Activated naive CD8-positive, alpha-beta T cell treated with anti-CD3 and anti-CD28 coated beads, Interleukin-2, amount 10 ng/mL, durations not matched to agents 7 days and 5 days (primary cell): ENCODE data around the gene SVIL. TPM values are rescaled to one million over a fixed set of nuclear protein-coding genes. Genes with fewer than 3 reads are reported as not detected.
A peak's percentile ranks its signal among the peaks of the same experiment; 100 is the strongest.

Experiments
- ATAC-seq: fragments of 150-1000 bp; cut with Tn5 transposase; one replicate; pipeline ENCODE4 v1.10.0; 2021; ENCODE audit warnings: low read depth, moderate library complexity
- POLR2A ChIA-PET: fragments of 350-600 bp; sonication (Branson Sonifier 250); formaldehyde crosslinking; loops from one replicate; lab custom pipeline; 2021; ENCODE audit warnings: antibody characterized with exemption; lab: Charles Lee
- DNase-seq: peaks from one replicate; pipeline ENCODE4 v3.0.0; 2021
- H3K27ac Mint-ChIP-seq: one replicate; pipeline ENCODE4 v1.8.0; 2022; ENCODE audit warnings: mild to moderate bottlenecking, mixed read lengths
- H3K27me3 Mint-ChIP-seq: one replicate; pipeline ENCODE4 v1.8.0; 2022; ENCODE audit warnings: mild to moderate bottlenecking, moderate library complexity, mixed read lengths
- H3K36me3 Mint-ChIP-seq: one replicate; pipeline ENCODE4 v1.8.0; 2021; ENCODE audit warnings: mild to moderate bottlenecking, mixed read lengths
- H3K4me1 Mint-ChIP-seq: one replicate; pipeline ENCODE4 v1.8.0; 2021; ENCODE audit warnings: mixed read lengths
- H3K4me3 Mint-ChIP-seq: one replicate; pipeline ENCODE4 v1.8.0; 2022; ENCODE audit warnings: mild to moderate bottlenecking, moderate library complexity, mixed read lengths
- H3K9me3 Mint-ChIP-seq: one replicate; pipeline ENCODE4 v1.8.0; 2021; ENCODE audit warnings: mixed read lengths
- microRNA-seq: library from miRNA; unstranded; fragments of <30 nt; microRNA quantifications from one replicate; pipeline ENCODE4 v1.2.0, GENCODE V29; 2022
- total RNA-seq, 2 experiments: library from RNA; stranded (reverse); gene quantifications; one replicate each; pipeline ENCODE4 v1.2.3, GENCODE V29; 2021

The SVIL gene
- total RNA-seq, 2 experiments from 2014 or later: 8.3 to 10.3 TPM

DNA sequence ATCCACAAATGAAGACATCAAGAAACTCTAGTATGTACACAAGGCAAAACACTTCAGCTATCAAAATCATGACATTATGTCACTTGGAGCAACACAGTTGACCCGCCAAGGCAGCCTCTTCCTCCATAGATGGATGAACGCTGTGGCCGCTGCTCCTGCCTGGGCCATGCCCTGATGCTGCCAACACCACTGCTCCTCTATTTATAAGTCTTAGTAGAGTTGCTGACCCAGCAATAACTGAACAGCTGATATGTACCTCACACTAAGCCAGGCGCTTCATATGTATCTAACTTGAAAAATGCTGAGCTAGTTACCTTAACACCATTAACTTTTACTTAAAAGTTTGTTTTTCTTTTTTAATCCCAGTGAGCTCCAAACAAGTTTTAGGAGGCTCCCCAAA is 214.0 kb downstream of the SVIL start:
- H3K27me3 Mint-ChIP-seq: no peaks in the 10 kb centered on the region
- H3K9me3 Mint-ChIP-seq: peaks cover 1% of the 10 kb centered on the region
- no peak overlapping the region for H3K4me3 Mint-ChIP-seq
- no peak for DNase-seq
- ATAC-seq: no peak
- POLR2A ChIA-PET: no interaction called here
- H3K36me3 Mint-ChIP-seq: peaks cover 37% of the 10 kb centered on the region
- no peaks in the 10 kb centered on the region for H3K4me1 Mint-ChIP-seq
- no peak overlapping the region for H3K27ac Mint-ChIP-seq

DNA sequence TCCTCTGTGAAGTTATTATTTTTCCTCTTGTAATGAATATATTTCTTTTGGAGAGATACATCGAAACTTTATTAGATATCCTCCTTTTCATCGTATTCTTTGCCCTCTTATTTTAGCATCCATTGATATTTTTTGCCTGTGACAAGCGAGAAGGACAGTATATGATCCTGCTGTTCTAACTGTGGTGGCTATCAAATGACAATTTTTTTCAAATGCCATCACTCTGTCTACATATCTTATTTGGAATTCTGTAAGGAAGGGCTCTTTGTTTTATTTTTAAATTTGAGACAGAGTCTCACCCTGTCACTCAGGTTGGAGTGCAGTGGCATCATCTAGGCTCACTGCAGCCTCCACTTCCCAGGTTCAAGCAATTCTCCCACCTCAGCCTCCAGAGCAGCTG is 217.4 kb downstream of the SVIL start:
- H3K9me3 Mint-ChIP-seq: no peaks in the 10 kb centered on the region
- H3K4me3 Mint-ChIP-seq: no peak overlapping the region
- ATAC-seq: no peak
- no peak for DNase-seq
- no peaks in the 10 kb centered on the region for H3K27me3 Mint-ChIP-seq
- H3K27ac Mint-ChIP-seq: no peak overlapping the region
- H3K36me3 Mint-ChIP-seq: peaks cover 30% of the 10 kb centered on the region
- POLR2A ChIA-PET: no interaction called here
- H3K4me1 Mint-ChIP-seq: peaks cover 9% of the 10 kb centered on the region

DNA sequence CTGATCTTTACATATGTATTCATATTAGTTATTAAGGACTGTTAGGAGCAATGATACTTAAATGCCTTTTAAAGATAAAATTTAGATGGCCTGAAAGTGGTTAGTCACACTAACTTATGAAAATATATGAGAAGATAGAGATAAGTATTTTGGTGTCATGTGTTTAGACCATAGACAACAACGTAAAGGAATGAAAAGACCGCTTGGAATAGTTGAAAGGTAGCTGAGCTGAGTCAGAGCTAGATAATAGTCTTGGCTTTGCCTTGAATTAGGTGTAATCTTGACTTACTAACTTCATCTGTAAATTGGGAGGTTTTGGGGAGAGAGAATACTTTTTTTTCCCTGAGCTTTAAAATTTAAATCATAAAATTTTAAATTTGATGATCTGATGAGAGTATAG is 218.9 kb downstream of the SVIL start:
- peaks cover 16% of the 10 kb centered on the region for H3K36me3 Mint-ChIP-seq

DNA sequence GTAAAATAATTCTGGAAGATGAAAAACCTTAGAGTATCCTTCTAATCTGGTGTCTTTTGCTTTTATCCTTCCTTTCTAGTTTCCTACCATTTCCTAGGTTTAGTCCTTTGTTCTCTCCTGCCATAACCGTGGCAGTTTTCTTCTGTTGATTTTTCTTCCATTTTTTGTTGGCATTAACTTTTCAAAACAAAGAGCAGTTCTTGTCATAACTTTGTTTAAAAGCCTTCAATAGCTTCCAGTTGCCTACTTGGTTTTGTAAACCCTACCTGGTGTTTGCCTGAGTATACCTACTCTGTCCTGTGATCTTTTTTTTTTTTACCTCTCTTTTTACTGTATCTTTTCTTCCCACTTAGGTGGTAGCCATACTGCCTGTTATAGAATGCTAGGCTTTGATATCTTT is 220.3 kb downstream of the SVIL start:
- Mint-ChIP-seq H3K4me1 (peaks cover 20% of the 10 kb centered on the region), H3K27me3 (no peaks in the 10 kb centered on the region), H3K4me3 (no peak overlapping the region), H3K36me3 (peaks cover 9% of the 10 kb centered on the region), H3K9me3 (no peaks in the 10 kb centered on the region), H3K27ac (no peak overlapping the region)
- ATAC-seq: no peak
- POLR2A ChIA-PET: no interaction called here
- DNase-seq: no peak

More for the DNA sequence above, 218.9 kb downstream of the SVIL start:
- Mint-ChIP-seq H3K27ac (no peak overlapping the region), H3K4me1 (peaks cover 16% of the 10 kb centered on the region), H3K27me3 (no peaks in the 10 kb centered on the region), H3K4me3 (no peak overlapping the region), H3K9me3 (no peaks in the 10 kb centered on the region)
- ATAC-seq (no peak), DNase-seq (no peak)
- POLR2A ChIA-PET: no interaction called here

DNA sequence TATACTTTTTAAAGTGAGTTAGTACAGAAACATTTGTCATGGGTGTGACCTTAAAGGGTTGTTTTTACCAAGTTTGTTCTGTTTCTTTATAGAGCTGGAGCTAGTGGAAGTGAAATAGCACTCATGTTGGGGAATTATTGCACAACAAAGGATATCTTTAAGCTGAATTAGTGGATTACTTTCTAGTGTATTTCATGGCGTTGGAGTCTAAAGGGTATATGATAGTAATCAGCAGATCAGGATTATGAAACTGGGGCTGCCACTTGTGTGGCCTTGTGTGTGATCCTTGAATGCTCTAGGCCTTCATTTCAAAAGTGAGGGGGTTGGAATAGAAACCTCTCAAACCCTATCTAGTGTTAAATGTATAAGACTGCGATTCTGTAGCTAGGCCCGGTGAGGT is 222.3 kb downstream of the SVIL start:
- Mint-ChIP-seq H3K4me1 (peaks cover 22% of the 10 kb centered on the region), H3K27me3 (no peaks in the 10 kb centered on the region), H3K9me3 (peaks cover 5% of the 10 kb centered on the region), H3K36me3 (peaks cover 9% of the 10 kb centered on the region), H3K4me3 (no peak overlapping the region), H3K27ac (no peak overlapping the region)
- no peak for DNase-seq
- POLR2A ChIA-PET: no interaction called here
- ATAC-seq: no peak

DNA sequence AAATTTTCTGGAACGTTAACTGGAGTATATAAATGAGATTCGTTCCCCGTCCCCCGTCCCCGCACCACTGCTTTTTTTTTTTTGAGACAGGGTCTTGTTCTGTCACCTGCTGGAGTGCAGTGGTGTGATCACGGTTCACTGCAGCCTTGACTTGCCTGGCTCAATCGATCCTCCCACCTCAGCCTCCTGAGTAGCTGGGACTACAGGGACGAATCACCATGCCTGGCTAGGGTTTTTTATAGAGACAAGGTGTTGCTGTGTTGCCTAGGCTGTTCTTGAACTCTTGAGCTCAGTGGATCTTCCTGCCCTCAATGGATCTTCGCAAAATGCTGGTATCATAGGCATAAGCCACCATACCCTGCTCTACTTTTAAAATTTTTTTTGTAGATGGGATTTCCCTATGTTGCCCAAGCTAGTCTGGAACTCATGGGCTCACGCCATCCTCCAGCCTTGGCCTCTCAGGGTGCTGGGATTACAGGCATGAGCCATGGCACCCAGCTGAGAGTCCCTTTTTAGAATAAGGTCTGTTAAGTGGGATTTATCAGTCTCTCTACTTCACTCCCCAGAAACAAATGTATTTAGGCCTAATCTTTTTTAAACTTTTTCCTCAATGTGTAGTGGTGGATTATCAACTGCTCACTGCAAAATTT is 223.0 kb downstream of the SVIL start:
- Mint-ChIP-seq H3K4me3 (no peak overlapping the region), H3K27me3 (no peaks in the 10 kb centered on the region), H3K27ac (no peak overlapping the region), H3K4me1 (peaks cover 22% of the 10 kb centered on the region), H3K9me3 (peaks cover 8% of the 10 kb centered on the region), H3K36me3 (peaks cover 6% of the 10 kb centered on the region)
- ATAC-seq (no peak), DNase-seq (no peak)
- POLR2A ChIA-PET: no interaction called here

DNA sequence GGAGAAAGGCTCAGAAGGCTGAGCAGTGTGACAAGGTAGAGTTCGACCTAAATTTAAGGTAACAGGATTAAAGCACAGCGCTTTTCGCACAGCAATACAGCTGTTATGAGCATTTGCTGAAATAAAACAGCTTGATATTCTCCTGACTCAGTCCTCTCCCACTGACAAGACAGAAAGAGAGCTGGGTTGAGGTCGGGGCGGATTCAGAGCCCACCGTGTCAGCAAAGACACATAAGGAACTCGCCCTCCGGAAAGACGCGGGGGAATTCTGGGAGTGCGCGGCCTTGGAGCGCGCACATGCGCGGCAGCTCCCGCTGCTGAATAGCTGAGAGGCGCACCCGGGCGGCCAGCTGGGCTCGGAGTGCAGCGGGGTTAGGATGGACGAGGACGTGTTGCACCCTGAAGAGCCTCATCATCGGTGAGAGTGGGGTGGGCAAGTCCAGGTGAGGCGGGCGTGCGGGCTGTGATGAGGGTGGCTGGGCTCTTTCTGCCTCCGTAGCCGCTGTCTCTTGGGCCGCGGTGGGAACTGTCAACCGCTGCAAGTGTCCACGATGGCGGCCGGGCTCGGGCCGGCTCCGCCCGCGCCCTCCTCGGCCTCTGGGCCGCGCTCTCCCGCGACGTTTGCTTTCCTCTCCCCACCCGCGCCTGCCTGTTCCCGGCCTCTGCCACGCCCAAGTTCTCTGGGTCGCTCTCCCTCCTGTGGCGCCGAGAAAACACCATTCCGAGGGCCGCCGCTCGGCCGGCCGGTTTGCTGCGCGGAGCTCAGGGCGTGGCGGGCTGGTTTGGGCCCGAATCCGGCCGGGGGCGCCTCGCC is 225.3 kb downstream of the SVIL start:
- Mint-ChIP-seq H3K4me3 (peak overlapping the region; percentile 98), H3K9me3 (peaks cover 9% of the 10 kb centered on the region), H3K27ac (peak overlapping the region; percentile 95), H3K27me3 (peaks cover 5% of the 10 kb centered on the region), H3K36me3 (peaks cover 3% of the 10 kb centered on the region), H3K4me1 (peaks cover 22% of the 10 kb centered on the region)
- ATAC-seq: peak; percentile 80
- POLR2A ChIA-PET: interaction anchor here (0.6 kb wide), 1 partner anchor 238 kb away, joined by 5 read pairs; no protein-coding TSS in a partner anchor
- peak; percentile 68 for DNase-seq

DNA sequence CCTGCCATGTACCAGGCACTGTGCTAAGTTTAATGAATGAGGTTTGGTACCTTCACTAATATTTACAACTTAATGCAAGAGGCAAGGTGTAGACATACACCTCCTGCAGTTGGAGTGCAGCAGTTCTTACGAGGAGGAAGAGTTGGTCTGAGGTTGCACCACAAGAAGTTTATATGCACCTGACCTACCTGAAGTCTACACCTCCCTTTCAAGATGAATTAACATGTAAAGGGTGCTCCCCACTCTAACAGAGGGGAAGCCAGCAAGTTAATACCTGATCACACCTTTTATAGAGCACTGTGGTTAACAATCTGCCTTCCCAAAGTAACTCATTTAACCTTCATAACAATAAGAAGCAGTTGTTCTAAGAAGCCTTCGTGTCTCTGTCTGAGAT is 225.9 kb downstream of the SVIL start:
- no peak for ATAC-seq
- H3K4me3 Mint-ChIP-seq: peak overlapping the region; percentile 98
- peaks cover 9% of the 10 kb centered on the region for H3K9me3 Mint-ChIP-seq
- peak overlapping the region; percentile 95 for H3K27ac Mint-ChIP-seq
- H3K36me3 Mint-ChIP-seq: peaks cover 3% of the 10 kb centered on the region
- peaks cover 5% of the 10 kb centered on the region for H3K27me3 Mint-ChIP-seq
- no peak for DNase-seq
- POLR2A ChIA-PET: no interaction called here
- peaks cover 22% of the 10 kb centered on the region for H3K4me1 Mint-ChIP-seq

Small RNA genes lying within 50 kb of the gene (microRNA-seq; reads per million reads assigned to microRNA genes)
- gene MIR604 (not detected), gene MIR938 (not detected)
